KMS-11 (cell line): ENCODE measurements around the gene ZNF521.

ENCODE experiments used
- H2AFZ ChIP-seq: fragments of 200-600 bp; sonication (generic); 2 replicates; pipeline ENCODE4 v1.6.1; 2016; ENCODE audit warnings: antibody characterized with exemption, mixed run types, low read depth
- H3K27ac ChIP-seq: fragments of 200-600 bp; sonication (generic); 2 replicates; pipeline ENCODE4 v1.6.1; 2016; ENCODE audit warnings: mild to moderate bottlenecking, mixed run types
- H3K27me3 ChIP-seq: fragments of 200-600 bp; sonication (generic); 2 replicates; pipeline ENCODE4 v1.6.1; 2017; ENCODE audit warnings: mild to moderate bottlenecking, low read depth, mixed run types, moderate library complexity; ENCODE audit not compliant: insufficient read depth
- H3K36me3 ChIP-seq: fragments of 200-600 bp; sonication (generic); 2 replicates; pipeline ENCODE4 v1.6.1; 2017; ENCODE audit warnings: mild to moderate bottlenecking, mixed run types; ENCODE audit not compliant: insufficient read depth
- H3K4me1 ChIP-seq: fragments of 200-600 bp; sonication (generic); 2 replicates; pipeline ENCODE4 v1.6.1; 2016; ENCODE audit warnings: mild to moderate bottlenecking, low read depth, mixed run types; ENCODE audit not compliant: poor library complexity, severe bottlenecking
- H3K4me2 ChIP-seq: fragments of 200-600 bp; sonication (generic); 2 replicates; pipeline ENCODE4 v1.7.0; 2016; ENCODE audit warnings: mild to moderate bottlenecking, mixed run types
- H3K4me3 ChIP-seq: fragments of 200-600 bp; sonication (generic); IDR thresholded peaks from 2 replicates; pipeline ENCODE4 v1.6.1; 2017; ENCODE audit warnings: low read depth, low read length, mixed read lengths; ENCODE audit not compliant: insufficient read depth
- H3K79me2 ChIP-seq: fragments of 200-600 bp; sonication (generic); 2 replicates; pipeline ENCODE4 v1.6.1; 2016; ENCODE audit warnings: low read depth, mixed run types; ENCODE audit not compliant: insufficient read depth
- H3K9ac ChIP-seq: fragments of 200-600 bp; sonication (generic); 2 replicates; pipeline ENCODE4 v1.6.1; 2016; ENCODE audit warnings: mild to moderate bottlenecking, mixed run types
- H4K20me1 ChIP-seq: fragments of 200-600 bp; sonication (generic); 2 replicates; pipeline ENCODE4 v1.6.1; 2016; ENCODE audit warnings: mild to moderate bottlenecking, mixed run types; ENCODE audit not compliant: insufficient read depth
- CTCF ChIP-seq: fragments of 200-600 bp; sonication (generic); conservative IDR thresholded peaks from 2 replicates; pipeline ENCODE4 v1.6.1; 2017; ENCODE audit warnings: low read depth, mild to moderate bottlenecking, antibody characterized with exemption, low read length, moderate library complexity, mixed read lengths

ZNF521 gene

GRCh38 chr18:25181581-25181980 is 170.4 kb downstream of the ZNF521 start:
- no peak overlapping the region for H2AFZ ChIP-seq
- no peaks in the 10 kb centered on the region for H3K79me2 ChIP-seq
- H3K36me3 ChIP-seq: no peaks in the 10 kb centered on the region
- H3K27me3 ChIP-seq: no peaks in the 10 kb centered on the region
- no peak overlapping the region for H3K4me2 ChIP-seq
- no peak overlapping the region for H3K27ac ChIP-seq
- TF ChIP-seq CTCF: no peak
- H3K4me3 ChIP-seq: no peak overlapping the region
- H3K9ac ChIP-seq: no peak overlapping the region
- no peaks in the 10 kb centered on the region for H3K4me1 ChIP-seq
- no peaks in the 10 kb centered on the region for H4K20me1 ChIP-seq

- Histone ChIP-seq H3K4me3 (no peak overlapping the region), H4K20me1 (no peaks in the 10 kb centered on the region), H3K27me3 (no peaks in the 10 kb centered on the region), H3K27ac (no peak overlapping the region), H3K4me1 (no peaks in the 10 kb centered on the region), H3K79me2 (no peaks in the 10 kb centered on the region), H3K36me3 (no peaks in the 10 kb centered on the region), H3K4me2 (no peak overlapping the region), H2AFZ (no peak overlapping the region), H3K9ac (no peak overlapping the region)
- no peak for TF ChIP-seq CTCF
Measured at GRCh38 chr18:25180973-25181548, 170.9 kb downstream of the ZNF521 start.

GRCh38 chr18:25177631-25178030 is 174.3 kb downstream of the ZNF521 start:
- H4K20me1 ChIP-seq: no peaks in the 10 kb centered on the region
- H3K36me3 ChIP-seq: no peaks in the 10 kb centered on the region
- no peak overlapping the region for H3K4me3 ChIP-seq
- H3K4me1 ChIP-seq: no peaks in the 10 kb centered on the region
- no peaks in the 10 kb centered on the region for H3K79me2 ChIP-seq
- TF ChIP-seq CTCF: no peak
- no peak overlapping the region for H3K27ac ChIP-seq
- no peak overlapping the region for H3K4me2 ChIP-seq
- H3K9ac ChIP-seq: no peak overlapping the region
- no peaks in the 10 kb centered on the region for H3K27me3 ChIP-seq
- no peak overlapping the region for H2AFZ ChIP-seq

GRCh38 chr18:25176518-25177042 is 175.4 kb downstream of the ZNF521 start:
- Histone ChIP-seq H3K4me2 (no peak overlapping the region), H4K20me1 (no peaks in the 10 kb centered on the region), H3K9ac (no peak overlapping the region), H2AFZ (no peak overlapping the region), H3K79me2 (no peaks in the 10 kb centered on the region), H3K4me3 (no peak overlapping the region), H3K27me3 (no peaks in the 10 kb centered on the region), H3K4me1 (no peaks in the 10 kb centered on the region), H3K27ac (no peak overlapping the region), H3K36me3 (no peaks in the 10 kb centered on the region)
- TF ChIP-seq CTCF: no peak
